Effector memory CD8-positive, alpha-beta T cell (primary cell): ENCODE measurements around the gene SRP72.

ENCODE experiments used
- ATAC-seq: fragments of 150-1000 bp; cut with Tn5 transposase; replicated peaks from 2 replicates; pipeline ENCODE4 v1.10.0; 2021; ENCODE audit warnings: mild to moderate bottlenecking, moderate library complexity
- DNase-seq, 3 experiments: peaks; one replicate each; pipeline ENCODE4 v3.0.0; 2021
- H3K27ac Mint-ChIP-seq, 2 donors: one replicate each; pipeline ENCODE4 v1.8.0; 2022; ENCODE audit warnings: mild to moderate bottlenecking in 2 of 2, mixed read lengths in 2 of 2, moderate library complexity in 2 of 2
- H3K27me3 Mint-ChIP-seq, 2 donors: one replicate each; pipeline ENCODE4 v1.8.0; 2022; ENCODE audit warnings: mixed read lengths in 2 of 2
- H3K36me3 Mint-ChIP-seq: one replicate; pipeline ENCODE4 v1.8.0; 2022; ENCODE audit warnings: mild to moderate bottlenecking, moderate library complexity, mixed read lengths; ENCODE audit not compliant: insufficient read depth
- H3K4me1 Mint-ChIP-seq, 2 donors: one replicate each; pipeline ENCODE4 v1.8.0; 2022; ENCODE audit warnings: low read depth in 2 of 2, mixed read lengths in 2 of 2
- H3K4me3 Mint-ChIP-seq, 2 donors: one replicate each; pipeline ENCODE4 v1.8.0; 2022; ENCODE audit warnings: mild to moderate bottlenecking in 2 of 2, mixed read lengths in 2 of 2, moderate library complexity in 2 of 2
- H3K9me3 Mint-ChIP-seq, 2 donors: one replicate each; pipeline ENCODE4 v1.8.0; 2022; ENCODE audit warnings: mixed read lengths in 2 of 2

The SRP72 gene

GRCh38 chr4:56475917-56476316 lies 8.5 kb downstream of the SRP72 start:
- H3K27me3 Mint-ChIP-seq: no peaks in the 10 kb centered on the region
- no peaks in the 10 kb centered on the region for H3K4me1 Mint-ChIP-seq
- DNase-seq (no peak), ATAC-seq (no peak)
- H3K4me3 Mint-ChIP-seq: no peak overlapping the region
- H3K9me3 Mint-ChIP-seq: no peaks in the 10 kb centered on the region
- H3K27ac Mint-ChIP-seq: no peak overlapping the region
- H3K36me3 Mint-ChIP-seq: peaks cover 99% of the 10 kb centered on the region

- H3K4me3 Mint-ChIP-seq: no peak overlapping the region
- DNase-seq (no peak), ATAC-seq (no peak)
- H3K27ac Mint-ChIP-seq: peak overlapping the region in 1 of 2 donors; percentile 62
- H3K27me3 Mint-ChIP-seq: no peaks in the 10 kb centered on the region
- peaks cover 99% of the 10 kb centered on the region for H3K36me3 Mint-ChIP-seq
- H3K9me3 Mint-ChIP-seq: no peaks in the 10 kb centered on the region
- H3K4me1 Mint-ChIP-seq: no peaks in the 10 kb centered on the region
Measured at GRCh38 chr4:56477192-56477702, 9.8 kb downstream of the SRP72 start.

- Mint-ChIP-seq H3K9me3 (no peaks in the 10 kb centered on the region), H3K36me3 (peaks cover 95% of the 10 kb centered on the region), H3K27ac (no peak overlapping the region), H3K27me3 (no peaks in the 10 kb centered on the region), H3K4me1 (no peaks in the 10 kb centered on the region), H3K4me3 (no peak overlapping the region)
- no peak for DNase-seq
- no peak for ATAC-seq
Measured at GRCh38 chr4:56480691-56481090, 13.3 kb downstream of the SRP72 start.

- H3K27ac Mint-ChIP-seq: no peak overlapping the region
- H3K4me3 Mint-ChIP-seq: no peak overlapping the region
- H3K27me3 Mint-ChIP-seq: no peaks in the 10 kb centered on the region
- H3K4me1 Mint-ChIP-seq: peaks cover 0 to 3% of the 10 kb centered on the region in 2 donors
- ATAC-seq (no peak), DNase-seq (no peak)
- no peaks in the 10 kb centered on the region for H3K9me3 Mint-ChIP-seq
- H3K36me3 Mint-ChIP-seq: peaks cover 74% of the 10 kb centered on the region
Measured at GRCh38 chr4:56496241-56496640, 28.8 kb downstream of the SRP72 start.

GRCh38 chr4:56505269-56506130 lies 38.1 kb downstream of the SRP72 start, which contains the start of gene ARL9:
Gene ARL9, plus strand, starts transcription at chr4:56505791. Its CDS starts 72 bp downstream, at chr4:56505863.
- Mint-ChIP-seq H3K9me3 (no peaks in the 10 kb centered on the region), H3K27me3 (no peaks in the 10 kb centered on the region), H3K36me3 (peaks cover 25% of the 10 kb centered on the region), H3K4me1 (peaks cover 15 to 17% of the 10 kb centered on the region in 2 donors), H3K27ac (peak within 1 kb of the TSS; percentile 36 to 92), H3K4me3 (peak within 1 kb of the TSS; percentile 72 to 86)
- ATAC-seq: peak; percentile 98
- peak; percentile 53 to 74 (median 60) for DNase-seq

GRCh38 chr4:56511098-56511497 lies 43.7 kb downstream of the SRP72 start:
- DNase-seq: no peak
- H3K36me3 Mint-ChIP-seq: no peaks in the 10 kb centered on the region

GRCh38 chr4:56512166-56512565 lies 44.7 kb downstream of the SRP72 start:
- no peak overlapping the region for H3K27ac Mint-ChIP-seq
- H3K4me1 Mint-ChIP-seq: peaks cover 0 to 4% of the 10 kb centered on the region in 2 donors
- H3K4me3 Mint-ChIP-seq: no peak overlapping the region
- no peaks in the 10 kb centered on the region for H3K36me3 Mint-ChIP-seq
- no peak for DNase-seq
- H3K27me3 Mint-ChIP-seq: peaks cover 0 to 8% of the 10 kb centered on the region in 2 donors
- ATAC-seq: no peak
- no peaks in the 10 kb centered on the region for H3K9me3 Mint-ChIP-seq

More at GRCh38 chr4:56511098-56511497, 43.7 kb downstream of the SRP72 start:
- no peaks in the 10 kb centered on the region for H3K9me3 Mint-ChIP-seq
- H3K4me3 Mint-ChIP-seq: no peak overlapping the region
- peaks cover 0 to 8% of the 10 kb centered on the region in 2 donors for H3K27me3 Mint-ChIP-seq
- ATAC-seq: no peak
- no peak overlapping the region for H3K27ac Mint-ChIP-seq
- peaks cover 3 to 9% of the 10 kb centered on the region in 2 donors for H3K4me1 Mint-ChIP-seq

GRCh38 chr4:56513517-56513916 lies 46.1 kb downstream of the SRP72 start:
- Mint-ChIP-seq H3K27ac (no peak overlapping the region), H3K4me1 (peaks cover 0 to 4% of the 10 kb centered on the region in 2 donors), H3K36me3 (no peaks in the 10 kb centered on the region), H3K27me3 (peaks cover 0 to 8% of the 10 kb centered on the region in 2 donors), H3K4me3 (no peak overlapping the region), H3K9me3 (no peaks in the 10 kb centered on the region)
- ATAC-seq (no peak), DNase-seq (no peak)

- ATAC-seq (peak; percentile 96), DNase-seq (peak; percentile 54 to 72 (median 66))
- Mint-ChIP-seq H3K27ac (no peak overlapping the region), H3K4me1 (no peaks in the 10 kb centered on the region), H3K27me3 (no peaks in the 10 kb centered on the region), H3K36me3 (no peaks in the 10 kb centered on the region), H3K4me3 (no peak overlapping the region), H3K9me3 (no peaks in the 10 kb centered on the region)
Measured at GRCh38 chr4:56530269-56531148, 63.1 kb downstream of the SRP72 start.

- H3K4me3 Mint-ChIP-seq: no peak overlapping the region
- no peaks in the 10 kb centered on the region for H3K4me1 Mint-ChIP-seq
Measured at GRCh38 chr4:56531149-56531770, 63.8 kb downstream of the SRP72 start.

GRCh38 chr4:56531823-56532222 lies 64.4 kb downstream of the SRP72 start:
- Mint-ChIP-seq H3K27ac (no peak overlapping the region), H3K4me1 (no peaks in the 10 kb centered on the region), H3K4me3 (no peak overlapping the region), H3K27me3 (peaks cover 1 to 6% of the 10 kb centered on the region in 2 donors), H3K36me3 (no peaks in the 10 kb centered on the region), H3K9me3 (no peaks in the 10 kb centered on the region)
- ATAC-seq: no peak
- no peak for DNase-seq

More at GRCh38 chr4:56531149-56531770, 63.8 kb downstream of the SRP72 start:
- H3K9me3 Mint-ChIP-seq: no peaks in the 10 kb centered on the region
- no peak overlapping the region for H3K27ac Mint-ChIP-seq
- DNase-seq (no peak), ATAC-seq (no peak)
- H3K27me3 Mint-ChIP-seq: peaks cover 0 to 4% of the 10 kb centered on the region in 2 donors
- no peaks in the 10 kb centered on the region for H3K36me3 Mint-ChIP-seq

- Mint-ChIP-seq H3K9me3 (no peaks in the 10 kb centered on the region), H3K4me3 (no peak overlapping the region), H3K27ac (no peak overlapping the region), H3K4me1 (no peaks in the 10 kb centered on the region), H3K27me3 (peaks cover 6 to 10% of the 10 kb centered on the region in 2 donors), H3K36me3 (no peaks in the 10 kb centered on the region)
- no peak for ATAC-seq
- no peak for DNase-seq
Measured at GRCh38 chr4:56532239-56532638, 64.8 kb downstream of the SRP72 start.

GRCh38 chr4:56535915-56536314 lies 68.5 kb downstream of the SRP72 start:
- Mint-ChIP-seq H3K4me3 (no peak overlapping the region), H3K27ac (no peak overlapping the region)

More at GRCh38 chr4:56535915-56536314, 68.5 kb downstream of the SRP72 start:
- Mint-ChIP-seq H3K9me3 (no peaks in the 10 kb centered on the region), H3K27me3 (peaks cover 16 to 28% of the 10 kb centered on the region in 2 donors), H3K36me3 (no peaks in the 10 kb centered on the region), H3K4me1 (no peaks in the 10 kb centered on the region)
- no peak for ATAC-seq
- DNase-seq: no peak
